ENCODE measurements around the gene CD58. TPM values are rescaled to one million over a fixed set of nuclear protein-coding genes. Genes with fewer than 3 reads are reported as not detected.

CD58 gene
- total RNA-seq, 1 donor: 23.5 TPM

DNA sequence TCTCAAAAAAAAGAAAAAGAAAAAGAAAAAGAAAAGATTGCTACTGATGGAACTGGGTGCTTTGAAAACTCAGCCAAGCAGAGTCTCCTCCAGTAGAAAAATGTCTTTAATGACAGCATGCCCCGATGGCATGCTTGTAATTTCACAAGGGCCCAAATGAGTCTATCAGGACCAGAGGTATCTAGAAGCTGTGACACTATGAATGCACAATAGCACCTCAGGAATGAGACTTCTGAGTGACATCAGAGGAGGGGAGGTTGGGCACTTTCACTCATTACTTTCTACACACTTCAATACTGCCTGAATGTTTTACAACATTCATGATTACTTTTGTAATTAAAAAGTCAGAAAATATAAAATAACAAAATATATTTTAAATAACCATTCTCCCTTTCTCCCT is 15.1 kb upstream of the CD58 start:
- Histone ChIP-seq H4K20me1 (ENCODE audit: insufficient read depth, low read length) (no peaks in the 10 kb centered on the region), H3K27ac (ENCODE audit: low read depth, low read length) (no peak overlapping the region), H3K4me2 (ENCODE audit: insufficient read depth, low read length) (no peak overlapping the region), H3K4me1 (ENCODE audit: insufficient read depth, low read length) (no peaks in the 10 kb centered on the region), H3K79me2 (ENCODE audit: insufficient read depth, low read length) (no peaks in the 10 kb centered on the region), H3K27me3 (ENCODE audit: insufficient read depth, low read length) (peaks cover 4% of the 10 kb centered on the region), H2AFZ (ENCODE audit: low read length) (no peak overlapping the region), H3K9me3 (ENCODE audit: low read depth, low read length) (no peaks in the 10 kb centered on the region), H3K36me3 (ENCODE audit: insufficient read depth, low read length) (no peaks in the 10 kb centered on the region), H3K4me3 (ENCODE audit: insufficient read depth, low read length) (no peak overlapping the region)
- TF ChIP-seq, protein P1, sequence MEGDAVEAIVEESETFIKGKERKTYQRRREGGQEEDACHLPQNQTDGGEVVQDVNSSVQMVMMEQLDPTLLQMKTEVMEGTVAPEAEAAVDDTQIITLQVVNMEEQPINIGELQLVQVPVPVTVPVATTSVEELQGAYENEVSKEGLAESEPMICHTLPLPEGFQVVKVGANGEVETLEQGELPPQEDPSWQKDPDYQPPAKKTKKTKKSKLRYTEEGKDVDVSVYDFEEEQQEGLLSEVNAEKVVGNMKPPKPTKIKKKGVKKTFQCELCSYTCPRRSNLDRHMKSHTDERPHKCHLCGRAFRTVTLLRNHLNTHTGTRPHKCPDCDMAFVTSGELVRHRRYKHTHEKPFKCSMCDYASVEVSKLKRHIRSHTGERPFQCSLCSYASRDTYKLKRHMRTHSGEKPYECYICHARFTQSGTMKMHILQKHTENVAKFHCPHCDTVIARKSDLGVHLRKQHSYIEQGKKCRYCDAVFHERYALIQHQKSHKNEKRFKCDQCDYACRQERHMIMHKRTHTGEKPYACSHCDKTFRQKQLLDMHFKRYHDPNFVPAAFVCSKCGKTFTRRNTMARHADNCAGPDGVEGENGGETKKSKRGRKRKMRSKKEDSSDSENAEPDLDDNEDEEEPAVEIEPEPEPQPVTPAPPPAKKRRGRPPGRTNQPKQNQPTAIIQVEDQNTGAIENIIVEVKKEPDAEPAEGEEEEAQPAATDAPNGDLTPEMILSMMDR (IDR thresholded peaks at IDR 0.05; ENCODE audit: extremely low read depth, low read depth, low read length): no peak
- no peak for DNase-seq (ENCODE audit: insufficient read length, low spot score, missing footprints)

DNA sequence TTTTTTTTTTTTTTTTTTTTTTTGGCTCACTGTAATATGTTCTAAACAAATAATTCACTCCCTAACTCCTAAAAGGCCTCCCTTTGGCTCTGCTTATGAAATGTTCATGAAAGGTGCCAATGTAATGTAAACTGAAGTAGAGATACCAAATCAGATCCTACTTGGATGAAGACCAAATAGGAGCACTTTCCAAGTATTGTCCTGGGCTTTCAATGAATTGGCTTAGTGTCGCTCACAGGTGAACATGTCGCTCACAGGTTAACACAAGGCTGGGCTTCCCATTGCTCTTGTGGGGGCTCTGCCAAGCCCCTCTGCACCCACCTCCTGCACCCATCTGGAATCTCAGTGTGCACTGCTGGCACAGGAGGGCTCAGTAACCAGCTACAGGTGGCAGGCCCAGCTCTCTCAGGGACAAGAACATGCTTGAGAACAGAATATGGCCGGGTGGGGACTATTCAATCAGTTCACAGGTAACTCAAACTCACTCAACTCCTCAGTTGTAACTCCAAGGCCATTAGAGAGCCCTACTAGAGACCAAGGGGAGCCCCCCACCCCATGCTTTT is 10.6 kb upstream of the CD58 start:
- no peaks in the 10 kb centered on the region for H3K79me2 ChIP-seq (ENCODE audit: insufficient read depth, low read length)
- no peak overlapping the region for H2AFZ ChIP-seq (ENCODE audit: low read length)
- DNase-seq (ENCODE audit: insufficient read length, low spot score, missing footprints): peak; percentile 15
- H3K27ac ChIP-seq (ENCODE audit: low read depth, low read length): no peak overlapping the region
- H3K4me1 ChIP-seq (ENCODE audit: insufficient read depth, low read length): no peaks in the 10 kb centered on the region
- H3K4me3 ChIP-seq (ENCODE audit: insufficient read depth, low read length): no peak overlapping the region
- no peaks in the 10 kb centered on the region for H3K9me3 ChIP-seq (ENCODE audit: low read depth, low read length)
- H3K36me3 ChIP-seq (ENCODE audit: insufficient read depth, low read length): no peaks in the 10 kb centered on the region
- no peaks in the 10 kb centered on the region for H3K27me3 ChIP-seq (ENCODE audit: insufficient read depth, low read length)
- H4K20me1 ChIP-seq (ENCODE audit: insufficient read depth, low read length): no peaks in the 10 kb centered on the region
- H3K4me2 ChIP-seq (ENCODE audit: insufficient read depth, low read length): no peak overlapping the region
- TF ChIP-seq, protein P1 (IDR thresholded peaks at IDR 0.05; ENCODE audit: extremely low read depth, low read depth, low read length): no peak

DNA sequence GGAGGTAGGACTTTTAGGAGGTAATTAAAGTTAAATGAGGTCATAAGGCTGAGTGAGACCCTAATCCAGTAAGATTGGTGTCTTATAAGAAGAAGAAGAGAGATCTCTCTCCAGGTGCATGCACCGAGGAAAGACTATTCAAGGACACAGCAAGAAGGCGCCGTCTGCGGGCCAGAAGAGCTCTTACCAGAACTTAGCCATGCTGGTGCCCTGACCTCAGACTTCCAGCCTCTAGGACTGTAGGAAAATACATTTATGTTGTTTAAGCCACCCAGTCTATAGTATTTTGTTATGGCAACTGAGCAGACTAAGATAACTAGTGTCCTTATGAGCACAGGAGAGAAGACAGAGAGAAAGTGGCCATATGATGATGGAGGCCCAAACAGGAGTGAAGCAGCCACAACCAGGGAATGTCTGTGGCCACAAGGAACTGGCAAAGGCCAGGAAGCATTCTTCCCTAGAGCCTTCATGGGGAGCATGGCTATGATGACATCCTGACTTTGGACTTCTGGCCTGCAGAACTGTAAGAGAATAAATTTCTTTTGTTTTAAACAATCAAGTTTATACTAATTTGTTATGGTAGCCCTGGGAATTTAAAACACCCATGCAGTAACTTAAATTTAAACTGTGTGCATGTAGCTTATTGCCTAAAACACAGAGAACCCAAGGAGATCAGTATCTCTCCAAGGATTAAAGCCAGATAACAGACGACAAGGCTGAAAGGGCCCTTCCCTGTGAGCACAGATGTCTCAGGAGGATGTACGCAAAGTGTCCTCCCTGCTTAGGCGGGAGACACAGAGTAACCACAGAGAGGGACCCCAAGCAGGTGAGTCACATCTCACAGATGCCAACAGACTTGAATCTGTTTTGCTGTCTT is 9.9 kb upstream of the CD58 start:
- no peak overlapping the region for H2AFZ ChIP-seq (ENCODE audit: low read length)
- H3K4me2 ChIP-seq (ENCODE audit: insufficient read depth, low read length): no peak overlapping the region
- no peaks in the 10 kb centered on the region for H3K36me3 ChIP-seq (ENCODE audit: insufficient read depth, low read length)
- TF ChIP-seq, protein P1 (IDR thresholded peaks at IDR 0.05; ENCODE audit: extremely low read depth, low read depth, low read length): no peak
- no peaks in the 10 kb centered on the region for H3K27me3 ChIP-seq (ENCODE audit: insufficient read depth, low read length)
- H3K4me1 ChIP-seq (ENCODE audit: insufficient read depth, low read length): no peaks in the 10 kb centered on the region
- no peaks in the 10 kb centered on the region for H4K20me1 ChIP-seq (ENCODE audit: insufficient read depth, low read length)
- peak; percentile 72 for DNase-seq (ENCODE audit: insufficient read length, low spot score, missing footprints)
- no peaks in the 10 kb centered on the region for H3K79me2 ChIP-seq (ENCODE audit: insufficient read depth, low read length)
- H3K9me3 ChIP-seq (ENCODE audit: low read depth, low read length): no peaks in the 10 kb centered on the region
- no peak overlapping the region for H3K4me3 ChIP-seq (ENCODE audit: insufficient read depth, low read length)
- H3K27ac ChIP-seq (ENCODE audit: low read depth, low read length): no peak overlapping the region

DNA sequence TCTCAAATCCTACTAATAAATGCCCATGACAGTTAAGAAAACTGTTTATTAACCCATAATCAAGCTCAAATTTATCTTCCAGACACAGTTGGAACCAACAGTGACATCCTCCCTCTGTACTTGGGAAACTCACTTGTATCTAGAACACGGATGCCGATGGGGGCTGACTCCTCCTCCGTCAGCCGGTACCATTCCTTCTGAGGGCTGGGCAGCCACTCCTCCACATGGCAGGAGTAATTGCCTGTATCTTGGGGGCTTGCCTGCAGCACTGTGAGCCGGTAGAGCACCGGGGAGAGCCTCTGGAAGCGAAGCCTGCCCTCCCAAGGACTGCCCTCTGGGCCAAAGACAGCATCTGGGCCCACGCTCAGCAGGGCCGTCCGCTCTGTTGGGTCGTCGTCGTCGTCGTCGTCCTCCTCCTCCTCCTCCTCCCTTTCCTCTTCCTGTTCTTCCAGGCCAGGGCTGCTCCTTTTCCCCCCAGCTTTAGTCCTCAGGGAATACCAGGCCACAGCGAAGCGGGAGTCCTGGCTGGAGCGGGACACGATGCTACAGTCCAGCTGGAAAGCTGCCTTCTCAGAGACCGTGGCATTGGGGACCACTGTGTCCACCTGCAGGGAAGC is 8.5 kb upstream of the CD58 start:
- Histone ChIP-seq H3K4me1 (ENCODE audit: insufficient read depth, low read length) (peaks cover 5% of the 10 kb centered on the region), H3K27me3 (ENCODE audit: insufficient read depth, low read length) (no peaks in the 10 kb centered on the region), H3K9me3 (ENCODE audit: low read depth, low read length) (no peaks in the 10 kb centered on the region), H3K4me3 (ENCODE audit: insufficient read depth, low read length) (no peak overlapping the region), H3K4me2 (ENCODE audit: insufficient read depth, low read length) (no peak overlapping the region), H4K20me1 (ENCODE audit: insufficient read depth, low read length) (no peaks in the 10 kb centered on the region), H3K36me3 (ENCODE audit: insufficient read depth, low read length) (no peaks in the 10 kb centered on the region), H3K27ac (ENCODE audit: low read depth, low read length) (no peak overlapping the region), H3K79me2 (ENCODE audit: insufficient read depth, low read length) (no peaks in the 10 kb centered on the region), H2AFZ (ENCODE audit: low read length) (peak overlapping the region; percentile 15)
- DNase-seq (ENCODE audit: insufficient read length, low spot score, missing footprints): peak; percentile 21
- TF ChIP-seq, protein P1 (IDR thresholded peaks at IDR 0.05; ENCODE audit: extremely low read depth, low read depth, low read length): no peak

Data from osteoblast (primary cell).